Suppressor macrophage (primary cell): ENCODE measurements around the gene FAM228A.
"Not testable (repeated sequence)": the region's sequence is repeated elsewhere in the genome, so short reads cannot be mapped to it uniquely, and the experiment has no call there.

Experiments
- DNase-seq, 4 experiments: peaks; one replicate each; pipeline ENCODE4 v3.0.0-alpha.2; 2020 to 2022
- total RNA-seq, 17 experiments: gene quantifications; one replicate each; lab custom pipeline; 2026; ENCODE audit warnings: mixed read lengths in 6 of 17, inconsistent platforms in 3 of 17; lab: John Stamatoyannopoulos, UW

FAM228A gene
- 0 to 1.2 (median 0.04) reads per million in 17 experiments for total RNA-seq

DNA sequence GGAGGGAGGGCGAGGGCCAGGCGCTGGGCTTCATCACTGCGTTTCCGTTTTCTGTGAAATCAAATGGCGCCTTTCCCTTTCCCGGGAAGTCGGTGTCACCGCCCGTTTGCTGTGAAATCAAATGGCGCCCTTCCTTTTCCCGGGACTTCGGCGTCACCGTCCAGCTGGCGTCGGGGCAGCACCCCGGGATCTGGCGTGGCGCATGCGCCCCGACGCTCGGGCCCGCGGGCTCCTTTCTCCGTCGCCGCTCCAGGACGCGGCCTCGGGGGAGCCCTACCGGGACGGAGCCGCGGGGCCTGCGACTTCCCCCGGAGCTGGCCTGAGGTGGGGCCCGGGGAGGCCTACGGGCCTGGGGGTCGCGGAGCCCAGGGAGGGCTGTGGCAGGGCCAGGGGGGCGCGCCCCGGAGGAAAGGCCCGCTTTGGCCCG is at the start of gene FAM228A:
Gene FAM228A (plus strand): TSS at position 203 of the 427 bp plus-strand sequence. CDS start 428 bp downstream, outside the sequence.
- DNase-seq = no peak

DNA sequence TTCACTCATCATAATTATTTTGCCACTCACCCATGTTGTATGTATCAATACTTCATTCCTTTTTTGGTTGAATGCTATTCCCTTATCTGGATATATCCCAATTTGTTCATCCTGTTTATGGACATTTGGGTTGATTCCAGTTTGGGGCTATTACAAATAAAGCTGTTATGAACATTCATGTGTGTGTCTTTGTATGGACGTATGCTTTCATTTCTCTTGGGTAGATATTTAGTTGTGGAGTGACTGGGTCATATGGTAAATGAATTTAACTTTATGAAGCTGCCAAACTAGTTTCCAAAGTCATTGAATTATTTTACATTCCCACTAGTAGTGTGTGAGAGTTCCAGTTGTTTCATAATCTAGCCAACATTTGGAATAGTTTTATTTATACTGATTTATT is 48.9 kb upstream of the FAM228A start:
- no peak for DNase-seq

DNA sequence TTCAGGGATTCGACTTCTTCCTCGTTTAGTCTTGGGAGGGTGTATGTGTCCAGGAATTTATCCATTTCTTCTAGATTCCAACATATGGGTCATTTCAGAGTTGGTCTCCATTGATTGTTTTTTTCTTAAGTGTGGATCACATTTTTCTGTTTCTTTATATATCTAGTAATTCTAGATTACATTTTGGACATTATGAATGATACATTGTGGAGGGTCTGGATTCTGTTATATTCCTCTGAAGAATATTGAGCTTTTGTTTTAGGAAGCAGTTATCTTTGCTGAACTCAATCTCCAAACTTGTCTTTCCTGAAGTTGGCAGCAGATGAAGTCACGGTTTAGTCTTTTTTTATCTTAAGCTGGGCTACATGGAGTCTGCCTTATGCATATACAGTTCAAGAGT is 42.3 kb upstream of the FAM228A start:
- no peak for DNase-seq

DNA sequence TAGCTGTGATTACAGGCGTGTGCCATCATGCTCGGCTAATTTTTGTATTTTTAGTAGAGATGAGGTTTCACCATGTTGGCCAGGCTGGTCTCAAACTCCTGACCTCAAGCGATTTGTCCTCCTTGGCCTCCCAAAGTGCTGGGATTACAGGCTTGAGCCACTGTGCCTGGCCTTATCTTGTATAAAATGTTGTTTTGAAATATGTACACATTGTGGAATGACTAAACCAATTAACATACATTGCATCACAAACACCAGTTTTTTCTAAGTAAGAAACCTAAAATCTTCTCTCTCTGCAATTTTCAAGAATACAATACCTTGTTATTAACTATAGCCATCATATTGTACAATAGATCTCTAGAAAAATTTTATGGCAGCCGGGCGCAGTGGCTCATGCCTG is 34.5 kb upstream of the FAM228A start:
- DNase-seq = not testable (repeated sequence)

DNA sequence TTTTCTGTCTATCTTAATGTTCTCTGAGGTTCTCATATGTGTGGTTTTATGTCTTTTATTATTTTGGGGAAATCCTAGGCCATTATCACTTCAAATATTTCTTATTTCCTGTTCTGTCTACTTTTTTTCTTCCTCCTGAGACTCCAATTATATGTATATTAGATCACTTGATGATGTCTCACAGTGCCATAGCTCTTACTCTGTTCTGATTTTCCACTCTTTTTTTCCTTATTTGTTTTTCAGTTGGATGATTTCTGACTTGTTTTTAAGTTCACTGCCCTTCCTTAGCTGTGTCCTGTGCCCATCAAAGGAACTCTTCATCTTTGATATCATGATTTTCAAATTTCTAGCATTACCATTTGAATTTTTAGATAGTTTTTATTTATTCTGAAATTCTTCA is 27.5 kb upstream of the FAM228A start:
- DNase-seq = no peak

DNA sequence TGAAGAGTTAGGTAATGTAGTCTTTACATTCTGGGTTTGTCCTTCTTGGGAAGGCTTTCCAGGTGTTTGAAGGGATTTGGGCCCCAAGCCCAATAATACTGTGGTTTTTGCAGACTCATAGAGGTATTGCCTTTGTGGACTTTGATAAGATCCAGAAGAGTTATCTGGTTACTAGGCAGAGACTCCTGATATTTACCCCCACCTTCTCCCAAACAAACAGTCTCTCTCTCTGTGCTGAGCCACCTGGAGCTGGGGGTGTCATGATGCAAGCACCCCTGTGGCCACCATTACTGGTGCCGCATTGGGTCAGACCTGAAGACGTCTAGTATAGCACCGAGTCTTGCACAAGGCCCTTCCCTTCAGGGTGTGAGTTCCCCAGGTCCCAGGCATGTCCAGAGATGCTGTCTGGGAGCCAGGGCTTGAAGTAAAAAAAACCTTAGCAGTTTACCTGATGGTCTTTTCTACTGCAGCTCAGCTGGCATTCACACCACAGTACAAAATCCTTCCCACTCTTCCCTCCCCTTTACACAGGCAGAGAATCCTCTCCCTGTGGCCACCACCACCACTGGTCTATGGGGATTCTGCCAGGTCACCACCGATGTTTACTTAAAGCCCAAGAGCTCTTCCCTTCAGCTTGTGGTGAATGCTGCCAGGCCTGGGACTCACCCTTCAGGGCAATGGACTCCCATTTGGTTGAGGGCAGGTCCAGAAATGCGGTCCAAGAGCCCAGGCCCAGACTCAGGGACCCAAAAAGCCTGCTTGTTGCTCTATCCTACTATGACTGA is 22.2 kb upstream of the FAM228A start:
- DNase-seq = no peak

DNA sequence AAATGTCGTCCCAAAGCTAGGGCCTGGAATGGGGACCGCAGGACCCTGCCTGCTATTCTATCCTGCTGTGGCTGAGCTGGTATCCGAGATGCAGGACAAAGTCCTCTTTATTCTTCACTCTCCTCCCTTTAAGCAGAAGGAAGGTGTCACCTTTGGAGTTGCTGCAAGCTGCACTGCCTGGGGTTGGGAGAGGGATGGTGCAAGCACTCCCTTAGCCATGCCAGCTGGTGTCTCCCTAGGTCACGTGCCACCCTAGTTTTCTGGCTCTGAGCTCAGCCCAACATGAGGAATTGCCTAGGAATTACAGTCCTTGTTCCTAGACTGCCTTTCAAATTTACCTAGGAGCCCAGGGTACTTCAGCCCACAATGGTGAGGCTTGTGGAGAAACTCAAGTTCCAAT is 21.4 kb upstream of the FAM228A start:
- DNase-seq = no peak

DNA sequence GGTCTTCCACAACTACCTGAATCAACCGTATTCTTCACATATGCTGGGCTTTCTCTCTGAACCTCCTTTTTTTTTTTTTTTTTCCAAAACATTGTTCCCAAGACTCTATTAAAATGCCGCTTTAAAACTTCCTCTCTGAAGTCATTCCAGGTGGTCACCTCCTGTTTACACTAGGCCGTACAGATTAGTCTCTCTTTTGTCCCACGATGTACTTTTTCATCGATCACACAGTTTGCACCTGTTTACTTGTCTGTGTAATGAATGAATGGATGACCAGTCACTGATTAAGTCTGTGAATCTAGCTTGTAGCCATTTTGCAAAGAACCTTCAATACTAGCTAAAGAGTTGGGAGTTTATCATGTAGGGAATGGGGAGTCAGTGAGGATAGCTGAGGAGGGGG is 16.7 kb upstream of the FAM228A start:
- DNase-seq = no peak

DNA sequence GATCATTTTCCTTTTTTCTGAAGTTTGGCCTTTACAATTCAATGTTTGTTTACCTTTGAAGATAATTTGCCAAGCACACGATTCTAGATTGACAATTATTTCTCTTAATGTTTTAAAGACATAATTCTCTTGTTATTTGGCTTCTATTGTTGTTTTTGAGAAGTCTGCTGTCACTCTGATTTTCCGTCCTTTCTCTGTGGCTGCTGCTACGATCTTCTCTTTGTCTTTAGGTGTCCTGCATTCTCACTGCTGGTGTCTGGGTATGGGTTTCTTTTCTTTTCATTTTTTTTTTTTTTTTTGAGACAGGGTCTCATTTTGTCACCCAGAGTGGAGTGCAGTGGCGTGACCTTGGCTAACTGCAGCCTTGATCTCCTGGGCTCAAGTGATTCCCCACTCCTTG is 15.1 kb upstream of the FAM228A start:
- DNase-seq = no peak

DNA sequence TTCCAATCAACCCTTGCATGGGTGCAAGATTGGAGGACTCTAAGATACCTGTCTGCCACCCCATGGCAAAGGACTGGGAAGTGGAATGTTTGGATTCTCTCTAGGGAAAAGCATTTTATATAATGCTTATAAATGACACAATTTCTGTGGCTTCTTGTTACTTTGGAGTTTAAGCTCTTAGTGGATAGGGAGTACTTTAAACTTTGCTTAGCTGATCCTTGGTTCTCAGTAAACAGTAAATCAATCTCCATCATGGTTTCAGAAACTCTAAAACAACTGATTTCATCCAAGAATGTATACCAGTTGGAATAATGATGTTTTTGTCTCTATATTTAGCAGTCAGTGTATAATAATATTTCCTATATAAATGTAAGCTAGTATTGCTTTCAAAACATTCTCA is 14.1 kb upstream of the FAM228A start:
- no peak for DNase-seq

DNA sequence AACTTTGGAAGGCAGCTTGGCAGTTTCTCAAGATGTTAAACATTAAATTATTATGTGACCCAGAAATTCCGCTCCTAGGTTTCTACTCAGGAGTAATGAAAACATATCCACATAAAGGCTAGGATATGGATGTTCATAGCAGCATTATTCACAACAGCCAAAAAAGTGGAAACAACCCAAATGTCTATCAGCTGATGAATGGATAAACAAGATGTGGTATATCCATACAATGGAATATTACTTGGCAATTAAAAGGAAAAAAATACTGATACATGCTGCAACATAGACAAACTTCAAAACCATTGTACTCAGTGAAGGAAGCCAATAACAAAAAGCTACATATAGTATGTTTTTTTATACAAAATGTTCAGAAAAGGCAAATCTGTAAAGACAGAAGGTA is 12.4 kb upstream of the FAM228A start:
- no peak for DNase-seq

DNA sequence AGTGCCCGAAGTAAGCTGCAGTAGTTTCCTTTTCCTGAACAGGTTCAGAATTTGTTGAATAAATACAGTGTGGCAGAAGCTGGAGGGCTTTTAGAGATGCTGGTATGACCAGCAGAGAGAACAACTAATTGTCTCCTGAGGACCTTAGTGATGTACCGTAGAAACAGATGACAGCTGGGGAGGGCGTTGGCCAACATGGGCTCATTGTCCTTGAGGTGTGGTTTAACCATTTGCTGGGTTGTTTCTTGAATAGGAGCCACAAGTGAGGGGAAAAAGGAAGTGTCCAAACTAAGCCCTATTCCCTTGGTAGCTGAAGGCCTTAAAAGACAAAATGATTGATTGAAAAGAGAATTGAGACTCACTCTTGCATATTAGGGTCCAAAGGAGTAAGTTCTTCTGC is 11.7 kb upstream of the FAM228A start:
- no peak for DNase-seq

DNA sequence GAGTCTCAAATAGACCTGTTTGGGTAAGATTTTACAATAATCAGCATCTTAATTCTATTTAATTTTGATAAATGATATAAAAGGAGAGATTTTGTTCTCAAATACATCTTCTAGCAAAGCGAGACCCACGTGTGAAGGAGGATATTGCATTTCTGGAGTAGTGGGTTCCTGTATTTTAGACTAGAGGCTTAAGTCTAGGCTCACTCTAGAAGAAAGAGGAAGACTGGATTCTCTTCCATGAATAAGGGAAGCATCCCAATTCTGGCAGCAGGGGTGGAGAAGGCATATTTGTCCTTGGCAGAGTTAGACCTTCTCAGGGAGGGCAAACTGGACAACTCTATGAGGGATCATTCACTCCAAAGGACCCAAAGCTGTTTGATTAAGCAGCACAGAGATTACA is 11.3 kb upstream of the FAM228A start:
- peak; percentile 14 to 58 (median 52) for DNase-seq

DNA sequence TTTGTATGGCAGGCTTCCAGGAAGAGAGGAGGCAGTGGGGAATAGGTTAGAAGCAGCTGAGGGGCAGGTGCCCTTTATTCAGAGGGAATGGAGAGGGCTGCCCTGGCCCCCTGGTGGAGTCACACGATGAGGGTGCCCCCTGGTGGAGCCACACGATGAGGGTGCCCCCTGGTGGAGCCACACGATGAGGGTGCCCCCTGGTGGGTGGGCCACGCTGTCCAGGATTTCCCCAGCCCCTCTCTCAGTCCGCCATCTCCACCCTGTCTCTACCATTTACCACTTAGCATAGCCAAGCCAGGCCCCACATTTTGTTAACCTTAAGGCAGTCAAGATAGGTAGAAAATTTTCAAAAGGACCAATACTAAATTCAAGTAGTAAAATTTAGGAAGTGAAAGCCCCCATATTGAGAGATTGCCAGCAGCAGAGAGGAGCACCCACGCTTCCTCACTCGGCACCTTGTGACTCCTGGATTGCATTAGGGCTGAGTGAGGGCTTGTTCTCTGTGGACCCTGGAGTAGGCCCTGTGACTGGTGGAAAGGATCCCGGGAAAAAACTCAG is 10.4 kb upstream of the FAM228A start:
- peak; percentile 78 to 87 (median 86) for DNase-seq

DNA sequence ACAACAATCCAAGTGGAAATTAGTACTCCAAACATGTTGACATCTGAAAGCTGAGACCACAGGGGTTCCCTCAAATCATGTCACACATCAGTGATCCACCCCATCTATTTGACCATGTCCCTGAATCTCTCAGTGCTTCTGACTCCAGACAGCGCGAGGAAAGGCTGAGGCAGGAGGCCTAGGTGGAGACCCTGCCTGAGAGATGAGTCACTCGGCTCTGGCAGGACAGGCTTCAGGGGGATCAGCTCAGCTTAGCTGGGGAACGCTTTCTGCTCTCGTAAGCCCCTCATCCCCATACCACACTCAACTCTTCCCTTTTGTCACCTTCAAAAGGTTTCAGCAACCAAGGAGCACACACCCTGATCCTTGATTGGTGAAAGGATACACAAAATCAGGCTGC is 5.8 kb upstream of the FAM228A start:
- no peak for DNase-seq

DNA sequence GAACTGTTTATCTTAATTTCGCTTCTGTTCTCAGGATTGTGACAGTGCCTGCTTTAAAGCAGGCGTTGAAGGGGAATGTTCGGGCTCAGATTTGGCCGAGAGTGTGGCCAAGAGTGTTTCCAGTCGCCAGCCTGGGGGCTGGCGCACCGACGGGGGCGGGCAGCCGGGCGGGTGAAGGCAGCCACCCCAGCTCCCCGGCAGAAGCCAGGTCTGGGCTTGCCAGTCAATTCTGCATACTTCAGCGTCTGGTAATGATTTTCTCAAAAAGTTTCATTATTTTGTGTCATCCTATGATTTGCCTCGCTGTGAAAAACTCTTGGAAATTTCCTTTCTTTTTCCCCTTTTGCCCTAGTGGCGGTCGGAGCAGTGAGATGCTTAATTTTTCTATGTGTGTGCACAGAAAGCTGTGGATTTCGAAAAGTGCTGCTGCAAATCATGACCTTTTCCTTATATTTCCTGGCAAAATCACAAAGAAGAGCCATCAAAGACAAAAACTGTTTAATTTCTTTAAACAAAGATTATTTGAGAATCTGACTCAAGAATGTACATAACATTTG is 856 bp downstream of the FAM228A start:
- DNase-seq = no peak

DNA sequence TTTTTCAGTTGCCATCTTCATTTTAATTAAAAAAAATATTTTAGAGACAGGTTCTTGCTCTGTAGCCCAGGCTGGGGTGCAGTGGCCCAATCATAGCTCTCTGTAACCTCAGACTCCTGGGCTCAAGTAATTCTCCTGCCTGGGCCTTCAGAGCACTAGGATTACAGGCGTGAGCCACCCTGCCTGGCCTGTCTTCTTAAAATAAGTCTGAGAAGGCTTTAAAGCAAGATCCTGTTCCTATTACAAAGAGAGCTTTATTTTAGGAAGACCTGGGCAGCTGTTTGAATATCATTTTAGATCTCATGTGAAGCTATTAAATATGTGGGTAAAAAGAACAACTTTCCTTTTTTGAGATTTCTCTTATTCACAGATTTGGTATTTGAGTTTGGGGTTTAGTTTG is 1.5 kb downstream of the FAM228A start:
- DNase-seq = no peak

DNA sequence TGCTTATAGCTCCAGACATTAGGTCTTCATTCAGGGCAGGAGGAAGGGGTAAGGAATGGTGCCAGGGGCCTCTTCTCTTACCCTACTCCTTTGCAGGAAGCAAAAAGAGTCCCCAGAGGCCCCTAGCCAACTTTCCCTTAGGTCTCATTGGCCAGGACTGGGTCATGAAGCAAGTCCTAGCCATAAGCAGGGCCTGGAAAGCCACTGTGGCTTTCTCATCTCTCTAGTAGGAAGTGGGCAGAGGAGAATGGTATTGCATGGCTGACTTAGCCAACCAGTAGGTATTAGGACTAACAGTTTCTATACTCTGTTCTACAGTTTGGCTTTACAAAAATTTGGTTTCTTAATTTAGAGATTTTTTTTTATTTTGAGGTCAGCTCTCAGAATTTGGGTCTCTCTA is 4.8 kb downstream of the FAM228A start:
- no peak for DNase-seq

DNA sequence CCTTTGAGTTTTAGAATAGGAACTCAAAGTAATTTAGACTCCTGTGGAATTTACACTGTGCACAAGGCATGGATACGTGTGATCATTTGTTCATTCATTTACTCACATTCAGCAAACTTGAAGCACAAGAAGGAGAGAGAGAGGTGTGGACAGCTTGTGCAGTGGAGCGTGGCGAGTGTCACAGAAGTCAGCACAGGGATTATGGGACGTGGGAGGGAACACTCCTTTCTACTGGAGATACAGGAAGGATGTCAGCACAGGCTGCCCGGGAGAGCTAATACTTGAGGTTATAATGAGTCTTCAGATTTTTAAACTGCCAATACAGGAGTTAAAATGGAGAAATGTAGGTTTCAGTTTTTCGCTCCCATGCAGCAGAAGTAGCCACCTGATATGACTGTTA is 7.0 kb downstream of the FAM228A start:
- DNase-seq = peak in 1 of 4 experiments; percentile 8

DNA sequence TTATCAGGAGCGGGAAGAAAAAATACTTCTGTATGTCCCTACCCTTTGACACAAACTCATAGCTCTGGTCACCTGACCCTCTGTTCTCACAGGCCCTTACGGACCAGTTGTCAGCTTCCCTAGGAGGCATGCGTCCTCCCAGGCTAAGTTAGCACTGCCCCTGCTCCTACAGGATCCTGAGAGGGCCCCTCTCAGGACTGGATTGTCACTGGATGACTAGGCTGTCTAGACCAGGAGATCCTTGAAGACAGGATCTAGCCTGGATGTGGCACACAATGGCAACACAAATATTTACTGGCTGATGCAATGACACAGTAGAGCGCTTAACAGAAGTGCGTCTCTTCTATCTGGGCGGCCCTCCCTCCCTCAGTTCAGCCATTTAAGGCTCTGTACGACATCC is 7.7 kb downstream of the FAM228A start:
- DNase-seq = no peak

DNA sequence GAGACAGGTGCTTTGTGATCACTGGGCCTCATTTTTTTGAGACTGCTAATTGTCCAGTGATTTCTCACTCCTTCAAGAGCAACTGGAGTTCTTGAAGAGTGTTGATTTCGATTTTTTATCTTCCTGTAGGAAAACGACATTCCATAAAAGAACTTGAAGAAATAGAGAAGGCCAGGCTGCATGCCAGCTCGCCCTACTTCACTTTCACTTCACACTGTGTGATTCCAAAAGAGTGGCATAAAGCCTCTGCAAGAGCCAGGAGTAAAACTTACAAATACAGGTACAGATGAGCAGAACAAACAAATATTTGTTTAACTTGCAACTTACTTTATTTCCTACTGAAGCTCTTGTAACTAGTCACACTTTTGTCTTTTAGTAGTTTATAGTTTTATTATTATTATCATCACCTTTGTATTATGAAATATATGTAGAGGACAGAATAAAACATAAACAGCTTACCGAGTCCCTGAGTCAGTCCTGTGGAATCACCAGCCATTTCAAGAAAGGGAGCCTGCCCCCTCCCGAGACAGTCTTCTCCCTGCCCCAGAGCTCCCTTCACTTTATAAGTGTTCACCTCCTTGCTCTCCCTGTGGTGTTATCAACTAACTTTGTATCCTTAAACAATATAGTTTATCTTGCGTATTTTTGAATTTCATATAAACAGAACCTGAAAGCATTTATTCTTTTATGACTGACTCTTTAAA is 8.7 kb downstream of the FAM228A start:
- no peak for DNase-seq

DNA sequence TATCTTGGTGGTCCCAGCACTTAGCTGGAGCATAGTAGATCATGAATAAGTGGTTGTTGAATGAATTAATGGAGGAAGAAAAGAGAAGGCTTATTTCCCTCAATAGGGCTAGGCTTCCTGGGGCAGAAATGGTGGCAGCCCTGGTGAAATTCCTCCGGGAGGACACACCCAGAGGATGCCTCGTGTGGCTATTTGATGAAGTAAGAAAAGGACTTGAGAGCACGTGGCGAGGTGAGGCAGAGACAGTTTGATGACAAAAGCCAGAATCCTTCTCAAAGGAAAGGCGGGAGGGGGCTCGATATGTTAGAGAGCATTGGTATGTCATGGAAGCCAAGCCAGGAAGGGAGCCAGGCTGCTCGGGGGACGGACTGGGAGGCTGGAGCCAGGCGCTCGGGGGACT is 14.7 kb downstream of the FAM228A start:
- no peak for DNase-seq

DNA sequence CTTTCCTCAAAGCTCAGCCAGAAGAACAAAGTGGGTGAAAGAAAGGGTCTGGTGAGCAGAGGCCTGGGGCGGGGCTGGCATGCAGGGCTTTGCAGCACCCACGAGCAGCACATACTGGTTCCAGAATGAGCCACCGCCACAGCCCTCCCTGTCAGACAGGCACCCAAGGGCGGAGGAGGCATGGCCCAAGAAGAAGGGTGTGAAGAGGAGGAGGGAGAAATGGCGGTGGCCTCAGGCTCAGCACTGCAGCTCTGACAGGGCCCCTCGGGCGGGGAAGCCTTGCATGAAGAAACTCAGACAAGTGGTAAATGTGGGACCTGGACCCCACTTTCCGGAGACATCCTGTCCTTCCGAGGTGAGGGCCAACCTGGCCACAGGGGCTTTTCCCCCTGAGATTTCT is 15.7 kb downstream of the FAM228A start:
- DNase-seq = no peak

DNA sequence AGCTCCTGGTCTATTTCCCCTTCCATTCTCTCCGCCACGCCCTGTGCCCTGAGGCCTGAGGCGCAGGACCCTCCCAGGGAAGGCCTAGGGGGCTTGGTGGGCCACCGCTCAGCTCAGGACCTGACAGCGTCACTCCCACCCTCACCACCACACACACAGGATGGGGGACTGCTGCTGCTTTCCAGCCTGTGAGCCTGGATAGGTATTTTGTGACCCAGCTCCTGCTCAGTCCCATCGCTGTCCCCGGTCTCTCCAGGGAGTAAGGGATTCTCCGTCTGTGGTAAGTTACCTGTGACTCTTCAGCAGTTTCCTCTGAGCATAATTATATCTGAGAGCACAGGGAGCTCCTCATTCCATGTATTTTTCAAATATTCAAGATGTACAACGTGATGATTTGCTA is 16.3 kb downstream of the FAM228A start:
- DNase-seq = no peak
